Inflammatory macrophage treated with lipopolysaccharide for 4 hours (primary cell): ENCODE results near the gene RDX.
"Not testable (repeated sequence)": the region's sequence is repeated elsewhere in the genome, so short reads cannot be mapped to it uniquely, and the experiment has no call there.

Source experiments
- DNase-seq: peaks from one replicate; pipeline ENCODE4 v3.0.0-alpha.2; 2020

RDX gene

DNA sequence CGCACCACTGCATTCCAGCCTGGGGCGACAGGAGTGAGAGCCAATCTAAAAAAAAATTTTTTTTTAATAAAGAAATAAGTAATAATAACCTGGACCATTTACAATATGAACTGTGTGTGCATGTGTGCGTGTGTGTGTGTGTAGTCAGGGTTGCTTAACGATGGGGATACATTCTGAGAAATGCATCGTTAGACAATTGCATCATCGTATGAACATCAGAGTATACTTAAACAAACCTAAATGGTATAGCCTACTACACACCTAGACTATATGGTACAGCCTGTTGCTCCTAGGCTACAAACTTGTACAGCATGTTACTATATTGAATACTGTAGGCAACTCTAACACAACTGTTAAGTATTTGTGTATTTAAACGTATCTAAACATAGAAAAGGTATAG is 26.4 kb downstream of the RDX start:
- DNase-seq, result no peak

GRCh38 chr11:110268441-110268840 is 28.0 kb downstream of the RDX start:
- DNase-seq, result no peak

DNA sequence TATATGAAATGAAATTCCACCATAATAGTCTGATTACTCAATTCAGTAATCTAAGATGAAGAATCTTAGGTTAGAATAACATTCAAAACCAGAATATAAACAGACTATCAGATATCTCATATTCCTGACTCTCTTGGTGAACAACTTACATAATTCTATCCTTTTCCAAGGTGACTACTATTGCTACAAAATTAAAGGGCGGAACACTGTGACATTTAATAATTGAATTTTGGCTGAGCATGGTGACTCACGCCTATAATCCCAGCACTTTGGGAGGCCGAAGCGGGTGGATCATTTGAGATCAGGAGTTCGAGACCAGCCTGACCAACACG is 34.4 kb downstream of the RDX start:
- DNase-seq, result no peak

GRCh38 chr11:110261195-110262071 is 35.0 kb downstream of the RDX start:
- no peak for DNase-seq

DNA sequence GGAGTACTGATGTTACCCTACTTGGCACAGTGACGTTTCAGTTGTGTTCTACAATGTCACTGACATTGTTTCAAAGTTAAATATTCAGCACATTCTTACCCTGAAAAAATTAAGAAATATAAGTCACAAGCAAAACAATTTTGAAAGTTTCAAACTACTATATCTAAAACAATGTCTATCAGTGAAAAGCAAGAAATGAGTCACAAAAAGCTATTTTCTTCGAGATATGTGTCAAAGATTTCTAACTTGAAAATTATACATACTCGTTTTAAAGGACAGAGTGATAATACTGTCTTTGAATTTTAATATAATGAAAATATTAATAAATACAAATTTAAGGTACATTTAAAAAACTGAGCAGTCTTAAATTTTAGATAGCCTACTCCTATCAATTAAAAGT is 42.9 kb downstream of the RDX start:
- DNase-seq, result no peak

- no peak for DNase-seq
Observed at GRCh38 chr11:110251836-110252235, 44.6 kb downstream of the RDX start.

DNA sequence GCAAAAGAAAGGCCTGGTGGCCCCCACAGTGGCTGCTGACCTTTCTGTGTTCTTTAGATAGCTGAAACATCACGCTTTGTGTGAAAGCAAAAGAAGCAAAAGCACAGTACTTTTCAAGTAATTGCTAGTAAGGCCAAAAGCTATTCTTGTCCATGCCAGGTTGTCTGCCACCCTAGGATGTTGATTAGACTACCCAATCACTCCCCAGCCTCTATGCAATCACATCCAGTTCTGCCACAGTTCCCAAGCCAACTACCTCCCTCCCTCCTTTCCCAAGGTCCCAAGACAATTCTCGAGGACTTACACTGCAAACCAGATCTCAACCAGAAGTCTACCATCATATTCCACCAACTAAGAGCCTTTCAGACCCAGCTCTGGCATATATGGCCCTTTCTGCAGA is 46.2 kb downstream of the RDX start:
- no peak for DNase-seq

DNA sequence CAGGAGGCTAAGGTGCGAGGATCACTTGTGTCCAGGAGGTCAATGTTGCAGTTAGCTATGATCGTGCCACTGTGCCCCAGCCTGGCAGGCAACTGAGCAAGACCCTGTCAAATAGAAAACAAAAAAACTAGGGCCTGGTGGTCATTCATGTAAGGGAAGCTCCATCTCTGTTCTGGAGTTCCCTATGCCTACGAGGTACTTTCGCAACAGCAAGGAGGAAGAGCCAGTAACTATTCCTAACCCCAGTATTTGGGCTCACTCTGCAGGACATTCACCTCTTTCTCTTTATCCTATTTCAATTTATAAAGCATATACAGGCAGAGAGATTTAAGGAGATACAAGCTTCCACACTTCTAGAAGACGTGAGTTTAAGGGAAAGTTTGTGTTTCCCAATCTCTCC is 46.6 kb downstream of the RDX start:
- peak; percentile 21 for DNase-seq

DNA sequence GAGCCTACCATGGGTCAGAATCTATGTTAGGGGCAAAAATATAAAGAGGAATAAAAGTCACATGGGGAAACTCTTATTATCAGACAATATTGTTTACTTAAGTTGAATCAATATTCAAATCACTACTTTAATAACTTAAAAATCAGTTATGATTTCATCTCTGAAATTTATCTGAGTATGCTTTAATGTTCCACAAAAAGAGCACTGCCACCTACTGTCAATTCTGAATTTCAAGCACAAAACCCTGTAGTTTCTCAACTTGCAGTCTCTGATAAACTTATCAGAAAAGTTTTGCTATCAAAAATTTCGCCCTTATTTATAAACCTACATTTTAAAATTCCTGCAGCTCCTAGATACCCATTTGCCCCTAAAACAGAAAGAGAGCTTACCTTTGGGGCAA is 47.3 kb downstream of the RDX start:
- DNase-seq, result no peak

- DNase-seq, result peak; percentile 66
Observed at GRCh38 chr11:110243791-110244190, 52.6 kb downstream of the RDX start.

DNA sequence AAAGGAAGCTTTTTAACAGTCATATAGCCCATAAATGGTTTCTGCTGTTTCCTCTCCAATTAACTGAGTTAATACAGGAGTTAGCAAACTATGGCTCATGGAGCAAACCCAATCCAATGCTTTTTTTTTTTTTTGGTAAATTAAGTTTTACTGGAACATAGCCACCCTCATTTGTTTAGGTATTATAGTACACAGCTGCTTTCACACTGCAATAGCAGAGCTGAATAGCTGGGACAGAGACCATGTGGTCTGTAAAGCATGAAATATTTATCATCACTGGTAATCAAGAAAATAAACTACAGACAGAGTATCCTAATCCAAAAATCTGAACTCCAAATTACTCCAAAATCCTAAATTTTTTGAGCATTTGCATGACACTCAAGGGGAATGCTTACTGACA is 53.7 kb downstream of the RDX start:
- DNase-seq, result no peak

GRCh38 chr11:110242188-110242587 is 54.2 kb downstream of the RDX start:
- no peak for DNase-seq

GRCh38 chr11:110235966-110236365 is 60.4 kb downstream of the RDX start:
- peak; percentile 9 for DNase-seq

- no peak for DNase-seq
Observed at GRCh38 chr11:110230377-110230776, 66.0 kb downstream of the RDX start.

DNA sequence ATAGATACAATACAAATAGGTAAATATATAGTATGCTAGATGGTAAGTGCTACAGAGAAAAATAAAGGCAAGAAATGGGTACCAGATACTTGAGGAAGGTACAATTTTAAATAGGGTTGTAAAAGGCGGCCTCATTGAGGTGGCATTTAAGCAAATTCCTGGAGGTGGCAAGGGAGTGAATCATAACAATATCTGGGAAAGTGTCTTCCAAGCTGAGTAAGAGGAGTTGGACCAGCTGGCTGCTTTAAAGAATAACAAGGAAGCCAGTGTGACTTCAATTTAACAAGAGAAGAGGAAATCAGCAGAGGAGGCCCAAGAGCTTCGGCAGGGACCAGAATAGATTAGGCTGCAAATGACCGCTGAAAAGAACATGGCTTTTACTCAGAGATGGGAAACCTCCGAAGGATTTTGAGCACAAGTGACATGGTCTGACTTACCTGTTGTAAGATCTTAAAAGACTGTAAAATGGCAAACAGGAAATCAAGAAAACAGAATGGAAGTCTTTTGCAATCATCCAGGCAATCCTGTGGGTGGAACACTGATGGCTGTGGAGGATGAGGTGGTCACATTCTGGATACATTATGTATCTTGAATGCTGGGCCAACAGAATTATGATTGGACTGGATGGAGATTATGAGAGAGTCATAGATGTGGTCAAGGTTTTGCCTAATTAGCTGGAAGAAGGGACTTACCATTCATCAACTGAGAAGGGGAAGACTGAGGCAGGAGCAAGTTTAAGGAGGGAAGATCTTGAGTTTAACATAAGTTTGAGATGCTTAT is 77.2 kb downstream of the RDX start:
- no peak for DNase-seq

DNA sequence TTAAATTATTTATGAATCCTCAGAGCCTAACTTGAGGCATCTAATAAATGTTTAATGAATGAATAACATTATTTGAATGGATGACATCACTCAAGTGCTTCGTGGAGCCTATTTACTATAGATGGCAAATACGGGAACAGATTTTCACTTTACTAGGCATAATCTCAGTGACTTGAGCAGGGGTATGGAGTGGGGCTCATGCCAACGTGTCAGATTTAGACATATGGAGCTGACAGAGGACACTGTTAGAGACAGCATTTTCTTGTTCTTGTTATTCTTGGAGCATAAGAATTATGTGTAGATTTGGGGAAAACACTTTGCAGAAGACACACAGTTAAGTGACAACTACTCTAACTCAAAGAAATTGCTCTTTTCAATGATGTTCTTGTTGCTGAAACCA is 78.5 kb downstream of the RDX start:
- DNase-seq, result no peak

DNA sequence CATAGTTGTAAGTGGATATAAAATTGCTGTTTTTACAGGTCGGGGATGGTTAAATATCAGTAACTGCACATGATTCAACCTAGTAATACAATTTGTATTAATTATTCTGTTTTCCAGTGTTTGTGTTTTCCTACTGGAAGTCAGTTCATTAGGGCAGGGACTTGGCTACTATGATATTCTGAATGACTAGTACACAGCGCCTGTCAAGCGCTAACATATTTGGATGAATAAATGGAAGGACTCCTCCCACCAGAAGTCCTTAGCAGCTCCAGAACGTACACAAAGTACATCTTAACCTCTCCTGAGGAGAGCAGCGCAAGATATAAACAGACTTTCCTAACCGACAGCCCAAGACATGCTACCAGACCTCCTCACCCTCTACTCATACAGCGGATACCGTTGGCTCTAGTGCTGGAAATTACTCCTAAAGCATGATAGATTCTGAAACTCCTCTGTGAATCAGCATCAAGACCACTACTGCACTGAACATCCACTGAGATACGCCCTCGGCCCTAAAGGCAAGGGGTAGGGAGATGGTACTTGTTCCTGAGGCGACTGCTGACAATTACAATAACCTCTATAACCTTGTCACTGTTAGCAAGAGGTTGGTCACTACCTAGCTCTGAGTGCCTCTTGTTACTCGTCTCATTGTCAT is 79.1 kb downstream of the RDX start:
- DNase-seq, result no peak

DNA sequence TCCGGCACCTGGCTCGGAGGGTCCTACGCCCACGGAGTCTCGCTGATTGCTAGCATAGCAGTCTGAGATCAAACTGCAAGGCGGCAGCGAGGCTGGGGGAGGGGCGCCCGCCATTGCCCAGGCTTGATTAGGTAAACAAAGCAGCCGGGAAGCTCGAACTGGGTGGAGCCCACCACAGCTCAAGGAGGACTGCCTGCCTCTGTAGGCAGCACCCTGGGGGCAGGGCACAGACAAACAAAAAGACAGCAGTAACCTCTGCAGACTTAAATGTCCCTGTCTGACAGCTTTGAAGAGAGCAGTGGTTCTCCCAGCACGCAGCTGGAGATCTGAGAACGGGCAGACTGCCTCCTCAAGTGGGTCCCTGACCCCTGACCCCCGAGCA is 87.1 kb downstream of the RDX start:
- DNase-seq, result not testable (repeated sequence)

GRCh38 chr11:110208678-110209312 is 87.6 kb downstream of the RDX start:
- not testable (repeated sequence) for DNase-seq

- DNase-seq, result no peak
Observed at GRCh38 chr11:110207123-110207522, 89.3 kb downstream of the RDX start.

GRCh38 chr11:110200836-110201235 is 95.6 kb downstream of the RDX start:
- DNase-seq, result no peak

- no peak for DNase-seq
Observed at GRCh38 chr11:110200241-110200640, 96.2 kb downstream of the RDX start.
